IPS-18a (cell line): Measurements from ENCODE around the gene SMYD2.

Source experiments
- H3K27ac ChIP-seq: one replicate; pipeline ENCODE4 v1.5.1; 2013; ENCODE audit warnings: low read length
- H3K27me3 ChIP-seq: one replicate; pipeline ENCODE4 v1.6.1; 2013; ENCODE audit warnings: mild to moderate bottlenecking, low read length; ENCODE audit not compliant: control insufficient read depth, insufficient read depth
- H3K36me3 ChIP-seq: one replicate; pipeline ENCODE4 v1.6.1; 2013; ENCODE audit warnings: low read depth, low read length; ENCODE audit not compliant: control insufficient read depth
- H3K4me1 ChIP-seq: one replicate; pipeline ENCODE4 v1.6.1; 2013; ENCODE audit warnings: low read depth, low read length; ENCODE audit not compliant: control insufficient read depth
- H3K4me3 ChIP-seq: one replicate; pipeline ENCODE4 v1.5.1; 2013; ENCODE audit warnings: low read length
- H3K9ac ChIP-seq: one replicate; pipeline ENCODE4 v1.6.1; 2013; ENCODE audit warnings: mild to moderate bottlenecking, low read length, moderate library complexity
- H3K9me3 ChIP-seq: one replicate; pipeline ENCODE4 v1.6.1; 2013; ENCODE audit warnings: low read depth, low read length; ENCODE audit not compliant: control insufficient read depth

SMYD2 gene

GRCh38 chr1:214386333-214386732 lies 105.4 kb downstream of the SMYD2 start:
- H3K27ac ChIP-seq, result no peak overlapping the region
- H3K4me3 ChIP-seq, result no peak overlapping the region
- H3K27me3 ChIP-seq, result no peaks in the 10 kb centered on the region
- H3K4me1 ChIP-seq, result peaks cover 6% of the 10 kb centered on the region
- peaks cover 32% of the 10 kb centered on the region for H3K36me3 ChIP-seq
- H3K9me3 ChIP-seq, result no peaks in the 10 kb centered on the region
- H3K9ac ChIP-seq, result no peak overlapping the region
